Measurements from ENCODE around the gene ZBTB42. TPM values are rescaled to one million over a fixed set of nuclear protein-coding genes. Genes with fewer than 3 reads are reported as not detected.

Gene ZBTB42
- total RNA-seq, 1 experiment from 2014 or later: 1.4 TPM

- Histone ChIP-seq H3K4me1 (ENCODE audit: insufficient read depth, low read length, poor library complexity, severe bottlenecking) (peaks cover 8% of the 10 kb centered on the region), H3K27me3 (replicated peaks; ENCODE audit: insufficient read depth, low read depth, low read length, poor library complexity) (no peaks in the 10 kb centered on the region), H3K9me3 (ENCODE audit: low read depth, low read length, poor library complexity, severe bottlenecking) (no peaks in the 10 kb centered on the region), H3K36me3 (ENCODE audit: insufficient read depth, low read length, poor library complexity, severe bottlenecking) (no peaks in the 10 kb centered on the region), H3K4me3 (ENCODE audit: low read depth, low read length, poor library complexity, severe bottlenecking) (no peak overlapping the region), H3K27ac (ENCODE audit: low read depth, low read length, poor library complexity, severe bottlenecking) (no peak overlapping the region)
- BruUV-seq (replicated peaks): no TSS peak
- CTCF ChIA-PET: no interaction called here
- TF ChIP-seq, protein P1, sequence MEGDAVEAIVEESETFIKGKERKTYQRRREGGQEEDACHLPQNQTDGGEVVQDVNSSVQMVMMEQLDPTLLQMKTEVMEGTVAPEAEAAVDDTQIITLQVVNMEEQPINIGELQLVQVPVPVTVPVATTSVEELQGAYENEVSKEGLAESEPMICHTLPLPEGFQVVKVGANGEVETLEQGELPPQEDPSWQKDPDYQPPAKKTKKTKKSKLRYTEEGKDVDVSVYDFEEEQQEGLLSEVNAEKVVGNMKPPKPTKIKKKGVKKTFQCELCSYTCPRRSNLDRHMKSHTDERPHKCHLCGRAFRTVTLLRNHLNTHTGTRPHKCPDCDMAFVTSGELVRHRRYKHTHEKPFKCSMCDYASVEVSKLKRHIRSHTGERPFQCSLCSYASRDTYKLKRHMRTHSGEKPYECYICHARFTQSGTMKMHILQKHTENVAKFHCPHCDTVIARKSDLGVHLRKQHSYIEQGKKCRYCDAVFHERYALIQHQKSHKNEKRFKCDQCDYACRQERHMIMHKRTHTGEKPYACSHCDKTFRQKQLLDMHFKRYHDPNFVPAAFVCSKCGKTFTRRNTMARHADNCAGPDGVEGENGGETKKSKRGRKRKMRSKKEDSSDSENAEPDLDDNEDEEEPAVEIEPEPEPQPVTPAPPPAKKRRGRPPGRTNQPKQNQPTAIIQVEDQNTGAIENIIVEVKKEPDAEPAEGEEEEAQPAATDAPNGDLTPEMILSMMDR (conservative IDR thresholded peaks at IDR 0.05; ENCODE audit: low read depth, low read length): no peak
- no peak for TF ChIP-seq EZH2 (IDR thresholded peaks at IDR 0.05; ENCODE audit: borderline replicate concordance, low read depth, low read length, poor library complexity, severe bottlenecking)
- intact Hi-C loops (cut with micrococcal nuclease; ENCODE audit: unreplicated experiment): no loop called here
- POLR2A ChIA-PET (ENCODE audit: low non-redundant PET): no interaction called here
- DNase-seq (ENCODE audit: low spot score): no peak
Measured at GRCh38 chr14:104852280-104852663, 51.4 kb downstream of the ZBTB42 start.

Other genes with a start within 250 kb of the ZBTB42 start
- not detected in 2 replicates for gene C14orf180, start 221.3 kb upstream of the ZBTB42 start, total RNA-seq (2021)
- 0.39 and 0.58 TPM in 2 replicates for gene TMEM179, start 196.3 kb upstream of the ZBTB42 start, total RNA-seq (2021)
- gene INF2, start 111.5 kb upstream of the ZBTB42 start, total RNA-seq (2021): 70.9 and 74.2 TPM in 2 replicates
- 0.37 and 0.52 TPM in 2 replicates for gene ADSS1, start 76.9 kb upstream of the ZBTB42 start, total RNA-seq (2021)
- gene SIVA1, start 48.0 kb upstream of the ZBTB42 start, total RNA-seq (2021): 79.6 and 83.0 TPM in 2 replicates
- 123 and 142 TPM in 2 replicates for gene AKT1, start 5.4 kb upstream of the ZBTB42 start, total RNA-seq (2021)
- gene CEP170B, start 64.2 kb downstream of the ZBTB42 start, total RNA-seq (2021): 20.8 and 22.6 TPM in 2 replicates
- not detected in 2 replicates for gene PLD4, start 123.8 kb downstream of the ZBTB42 start, total RNA-seq (2021)
- 0.56 and 0.59 TPM in 2 replicates for gene AHNAK2, start 177.3 kb downstream of the ZBTB42 start, total RNA-seq (2021)
- 14.3 and 14.6 TPM in 2 replicates for gene CLBA1, start 184.7 kb downstream of the ZBTB42 start, total RNA-seq (2021)
- 49.7 and 51.1 TPM in 2 replicates for gene CDCA4, start 220.0 kb downstream of the ZBTB42 start, total RNA-seq (2021)